Mucosa of descending colon (tissue), 3 donors: Measurements from ENCODE around the gene SGMS2. TPM values are rescaled to one million over a fixed set of nuclear protein-coding genes. Genes with fewer than 3 reads are reported as not detected.
A peak's percentile ranks its signal among the peaks of the same experiment; 100 is the strongest.

ENCODE experiments used
- ATAC-seq: fragments of 200-7000 bp; cut with Tn5 transposase; one replicate; pipeline ENCODE4 v1.9.1; 2020; ENCODE audit warnings: mild to moderate bottlenecking, moderate library complexity
- DNase-seq, 3 donors: peaks; one replicate each; pipeline ENCODE4 v3.0.0-alpha.2; 2020
- H3K36me3 ChIP-seq: fragments of 200-600 bp; one replicate; pipeline ENCODE4 v1.8.0; 2021; ENCODE audit warnings: low read depth, mild to moderate bottlenecking
- H3K4me1 ChIP-seq: fragments of 200-600 bp; one replicate; pipeline ENCODE4 v1.8.0; 2021; ENCODE audit warnings: low read depth, mild to moderate bottlenecking
- H3K4me3 ChIP-seq: fragments of 200-600 bp; one replicate; pipeline ENCODE4 v1.8.0; 2021; ENCODE audit warnings: mild to moderate bottlenecking
- H3K9me3 ChIP-seq: fragments of 200-600 bp; one replicate; pipeline ENCODE4 v1.8.0; 2021; ENCODE audit warnings: mild to moderate bottlenecking
- intact Hi-C, 2 donors: fragments of 100-400 bp; cut with DNase I in 1 of 2; cut with micrococcal nuclease in 1 of 2; formaldehyde crosslinking; loops; one replicate each; pipeline versions ENCODE4 v1.11.0 to v1.11.1; 2022; cut with DNase I, micrococcal nuclease
- total RNA-seq, 3 donors: library from RNA; stranded (reverse); fragmentation: NEBNext Ultra II Directional in 2 of 3; extraction: Animal tissue kit (Norgen Biotek cat#: 25700) in 2 of 3; gene quantifications; one replicate each; pipeline versions ENCODE4 v1.2.1 to v1.2.4, GENCODE V29; 2021 to 2023
- TF ChIP-seq, protein P1 (sequence below): fragments of 200-600 bp; IDR thresholded peaks from one replicate; pipeline ENCODE4 v1.8.0; 2022; ENCODE audit warnings: antibody characterized with exemption, mild to moderate bottlenecking
- donor health status: DM: no; HTN: no; CAD: no; lungs with moderate emphysema.
- donor health status: DM: no; HTN: no; CAD: no.
- donor health status: DM: no; HTN: yes; CAD: no.

Gene SGMS2
- total RNA-seq, 3 donors from 2014 or later, result 37.5 to 47.8 (median 43.2) TPM

DNA sequence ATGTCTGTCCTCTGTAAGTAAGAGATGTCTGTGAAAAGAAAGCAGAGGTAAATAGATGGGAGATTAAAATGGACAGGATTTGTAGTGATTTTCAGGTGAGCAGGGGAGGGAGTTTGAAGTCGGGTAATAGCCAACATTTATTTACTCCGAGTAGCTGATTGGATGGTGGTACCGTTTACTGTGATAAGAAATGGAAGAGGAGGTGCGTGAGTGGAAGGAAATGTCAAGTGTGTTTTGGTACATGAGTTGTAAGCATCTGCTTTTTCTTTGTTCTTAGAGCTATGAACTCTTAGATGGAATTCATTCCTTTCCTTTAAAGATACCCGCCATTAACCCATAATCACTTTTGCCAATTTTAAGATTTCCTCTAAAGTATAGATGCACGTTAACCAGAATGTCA, 45.5 kb downstream of the SGMS2 start:
- no peak for ATAC-seq
- intact Hi-C loops, result no loop called here
- H3K4me1 ChIP-seq, result no peaks in the 10 kb centered on the region
- no peak overlapping the region for H3K4me3 ChIP-seq
- no peaks in the 10 kb centered on the region for H3K36me3 ChIP-seq
- no peak for DNase-seq
- H3K9me3 ChIP-seq, result no peaks in the 10 kb centered on the region
- TF ChIP-seq, protein P1, sequence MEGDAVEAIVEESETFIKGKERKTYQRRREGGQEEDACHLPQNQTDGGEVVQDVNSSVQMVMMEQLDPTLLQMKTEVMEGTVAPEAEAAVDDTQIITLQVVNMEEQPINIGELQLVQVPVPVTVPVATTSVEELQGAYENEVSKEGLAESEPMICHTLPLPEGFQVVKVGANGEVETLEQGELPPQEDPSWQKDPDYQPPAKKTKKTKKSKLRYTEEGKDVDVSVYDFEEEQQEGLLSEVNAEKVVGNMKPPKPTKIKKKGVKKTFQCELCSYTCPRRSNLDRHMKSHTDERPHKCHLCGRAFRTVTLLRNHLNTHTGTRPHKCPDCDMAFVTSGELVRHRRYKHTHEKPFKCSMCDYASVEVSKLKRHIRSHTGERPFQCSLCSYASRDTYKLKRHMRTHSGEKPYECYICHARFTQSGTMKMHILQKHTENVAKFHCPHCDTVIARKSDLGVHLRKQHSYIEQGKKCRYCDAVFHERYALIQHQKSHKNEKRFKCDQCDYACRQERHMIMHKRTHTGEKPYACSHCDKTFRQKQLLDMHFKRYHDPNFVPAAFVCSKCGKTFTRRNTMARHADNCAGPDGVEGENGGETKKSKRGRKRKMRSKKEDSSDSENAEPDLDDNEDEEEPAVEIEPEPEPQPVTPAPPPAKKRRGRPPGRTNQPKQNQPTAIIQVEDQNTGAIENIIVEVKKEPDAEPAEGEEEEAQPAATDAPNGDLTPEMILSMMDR, result no peak

DNA sequence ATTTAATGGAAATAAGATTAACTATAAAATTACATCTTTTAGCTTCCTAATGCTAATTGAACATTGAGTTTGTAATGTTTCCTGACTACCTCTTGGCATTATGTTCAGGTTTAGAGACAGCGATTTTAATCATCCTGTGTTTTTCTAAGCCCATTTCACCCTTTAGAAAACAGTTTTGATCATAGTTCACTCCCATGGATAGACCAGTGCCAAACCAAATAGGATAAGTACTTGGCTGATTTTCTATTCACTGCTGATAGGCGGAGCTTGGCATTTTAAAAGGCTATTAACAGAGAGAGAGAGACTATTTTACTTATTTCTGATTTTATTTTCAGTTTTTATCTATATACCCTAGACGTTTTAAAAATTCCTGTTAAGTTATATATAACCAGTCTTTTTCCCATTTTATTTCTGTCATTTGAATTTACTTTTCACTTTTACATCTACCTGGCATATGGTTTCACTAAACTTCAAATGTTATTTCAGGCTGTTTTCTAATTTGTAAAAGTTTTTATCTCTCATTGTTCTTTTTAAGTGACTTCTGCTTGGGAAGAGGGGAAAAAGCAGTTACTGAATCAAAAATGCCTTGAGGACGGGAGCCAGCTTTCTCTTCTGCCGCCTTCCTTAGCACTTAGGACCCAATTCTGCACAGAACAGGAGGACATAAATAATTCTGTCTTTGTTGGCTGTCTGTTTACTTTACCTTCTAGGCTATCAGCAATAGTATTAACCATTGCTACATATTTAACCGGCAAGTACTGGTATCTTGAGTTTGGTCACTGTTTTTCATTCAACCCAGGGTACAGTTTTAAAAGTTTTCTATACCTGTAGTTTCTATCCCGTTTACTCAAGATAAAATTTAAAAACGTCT, 46.4 kb downstream of the SGMS2 start:
- Histone ChIP-seq H3K9me3 (no peaks in the 10 kb centered on the region), H3K36me3 (no peaks in the 10 kb centered on the region), H3K4me3 (no peak overlapping the region), H3K4me1 (peaks cover 4% of the 10 kb centered on the region)
- intact Hi-C loops, result no loop called here
- DNase-seq (no peak), ATAC-seq (no peak)
- TF ChIP-seq, protein P1, result no peak

DNA sequence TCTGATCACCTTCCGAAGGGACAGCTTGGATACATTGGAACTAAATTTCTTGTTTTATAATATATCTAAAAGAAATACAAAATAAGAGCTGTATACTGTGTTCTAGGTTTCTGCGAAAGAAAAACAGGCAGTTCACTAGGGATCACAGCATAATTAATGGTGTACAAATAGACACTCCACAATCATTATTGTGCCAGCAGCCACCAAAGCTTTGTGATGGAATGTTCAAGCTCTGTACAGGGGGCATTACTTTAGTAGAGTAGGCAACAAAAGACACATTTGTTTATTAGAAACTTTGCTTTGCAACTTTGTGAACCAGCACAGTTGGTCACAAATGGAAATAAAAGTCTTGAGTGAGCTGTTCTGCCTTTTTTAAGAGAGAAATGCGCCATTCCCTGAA, 49.3 kb downstream of the SGMS2 start:
- peaks cover 7% of the 10 kb centered on the region for H3K4me1 ChIP-seq
- H3K4me3 ChIP-seq, result no peak overlapping the region
- DNase-seq (no peak), ATAC-seq (no peak)
- H3K9me3 ChIP-seq, result no peaks in the 10 kb centered on the region
- TF ChIP-seq, protein P1, result no peak
- intact Hi-C loops, result no loop called here
- H3K36me3 ChIP-seq, result no peaks in the 10 kb centered on the region

DNA sequence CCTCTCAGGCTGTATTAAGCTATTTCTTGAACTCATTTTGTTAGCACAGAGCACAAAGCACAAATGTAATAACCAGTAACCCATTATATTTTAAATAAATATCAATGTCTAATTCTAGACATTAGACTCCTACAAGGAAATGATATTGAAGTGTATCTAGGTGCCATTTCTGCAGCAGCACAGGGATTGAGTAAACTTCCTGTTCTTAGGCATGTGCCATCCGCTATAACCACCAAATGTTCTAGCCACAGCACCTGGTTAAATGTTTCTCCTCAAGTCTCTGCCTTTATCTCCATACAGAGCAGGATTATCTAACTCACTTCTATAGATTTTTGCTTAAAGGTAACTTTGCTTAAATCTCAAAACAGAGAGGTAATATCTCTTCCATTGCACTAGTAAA, 51.4 kb downstream of the SGMS2 start:
- DNase-seq (no peak), ATAC-seq (peak; percentile 86)
- H3K4me1 ChIP-seq, result peaks cover 7% of the 10 kb centered on the region
- no peaks in the 10 kb centered on the region for H3K36me3 ChIP-seq
- H3K4me3 ChIP-seq, result no peak overlapping the region
- H3K9me3 ChIP-seq, result no peaks in the 10 kb centered on the region
- TF ChIP-seq, protein P1, result no peak
- intact Hi-C loops, result no loop called here

DNA sequence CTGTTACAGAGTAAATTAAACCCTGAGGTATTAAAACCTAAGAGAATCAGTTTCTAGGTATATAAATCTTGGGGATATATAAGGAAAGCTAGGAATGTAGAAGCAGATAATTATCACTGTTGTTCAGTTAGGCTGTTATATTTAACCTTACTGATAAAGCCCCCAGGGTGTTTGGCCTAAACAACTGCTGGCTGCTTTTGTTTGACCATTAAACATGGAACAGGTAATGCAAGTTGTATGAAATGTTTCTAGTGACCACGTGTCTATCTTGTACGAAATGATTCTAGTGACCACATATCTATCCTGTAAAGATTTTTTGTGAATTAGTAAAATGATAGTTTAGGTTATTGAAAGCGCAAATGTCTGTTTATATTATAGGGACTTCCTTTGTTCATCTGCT, 52.6 kb downstream of the SGMS2 start:
- no peak for DNase-seq
- H3K4me3 ChIP-seq, result no peak overlapping the region
- peaks cover 7% of the 10 kb centered on the region for H3K4me1 ChIP-seq
- TF ChIP-seq, protein P1, result no peak
- no peaks in the 10 kb centered on the region for H3K36me3 ChIP-seq
- no peaks in the 10 kb centered on the region for H3K9me3 ChIP-seq
- no peak for ATAC-seq
- intact Hi-C loops, result no loop called here
